Measurements from ENCODE around the gene CCZ1. TPM values are rescaled to one million over a fixed set of nuclear protein-coding genes. Genes with fewer than 3 reads are reported as not detected.

Gene CCZ1
- total RNA-seq, result 14.2 and 29.6 TPM in 2 replicates

GRCh38 chr7:5898480-5899224 is at the start of gene CCZ1:
Gene CCZ1, plus strand, starts transcription at chr7:5898733. Its CDS starts 67 bp downstream, at chr7:5898800.

DNA sequence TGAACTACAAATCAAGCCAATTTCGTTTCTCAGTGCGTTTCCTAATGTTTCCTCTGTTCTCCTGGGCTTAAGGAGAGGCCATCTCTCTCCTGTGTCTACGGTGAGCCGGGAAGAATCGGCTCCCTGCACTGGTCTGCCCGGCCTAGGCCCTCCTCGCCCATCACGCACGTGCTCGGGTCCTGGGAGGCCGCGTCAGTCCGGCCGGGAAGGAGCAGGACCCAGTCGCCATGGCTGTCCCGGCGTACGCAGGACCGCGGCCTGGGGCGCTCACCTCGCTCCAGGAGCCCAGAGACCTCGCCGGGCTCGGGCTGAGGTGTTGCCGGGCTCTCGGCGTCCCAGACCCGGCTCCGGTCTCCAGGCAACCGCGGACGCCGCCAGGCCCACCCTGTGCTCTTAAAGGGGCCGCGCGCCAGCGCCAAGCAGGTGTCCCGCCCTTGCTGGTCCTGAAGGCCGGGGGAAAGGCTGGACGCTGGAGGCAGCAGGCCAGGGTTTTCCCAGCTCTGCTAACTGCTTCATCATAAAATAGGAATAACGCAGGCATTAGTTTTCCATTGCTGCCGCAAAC is 71.9 kb downstream of the CCZ1 start, which contains the start of gene RSPH10B:
TSS of gene RSPH10B (minus strand) at position 343 of the 565 bp plus-strand sequence. CDS start 3,573 bp downstream, outside the sequence.

Other genes with a start within 250 kb of the CCZ1 start
- gene RNF216, start 117.1 kb upstream of the CCZ1 start, total RNA-seq, result 23.6 and 25.1 TPM in 2 replicates
- not detected in 2 replicates for gene OCM, start 17.9 kb upstream of the CCZ1 start, total RNA-seq
- 0.16 TPM in 1 of 2 replicates, not detected in the other for gene RSPH10B, start 72.0 kb downstream of the CCZ1 start, total RNA-seq
- gene PMS2, start 110.3 kb downstream of the CCZ1 start, total RNA-seq, result 18.4 and 22.2 TPM in 2 replicates
- gene AIMP2, start 110.5 kb downstream of the CCZ1 start, total RNA-seq, result 21.9 and 26.4 TPM in 2 replicates
- not detected in 2 replicates for gene ANKRD61, start 132.6 kb downstream of the CCZ1 start, total RNA-seq
- gene EIF2AK1, start 160.4 kb downstream of the CCZ1 start, total RNA-seq, result 22.1 and 42.2 TPM in 2 replicates
- 1.5 and 1.7 TPM in 2 replicates for gene USP42, start 206.2 kb downstream of the CCZ1 start, total RNA-seq